Aorta (tissue), 5 donors: Measurements from ENCODE around the gene OSBPL8. TPM values are rescaled to one million over a fixed set of nuclear protein-coding genes. Genes with fewer than 3 reads are reported as not detected.

Experiments used
- ATAC-seq: fragments of 200-7000 bp; cut with Tn5 transposase; one replicate; pipeline ENCODE4 v1.9.1; 2022; ENCODE audit warnings: moderate library complexity; ENCODE audit not compliant: low FRiP score
- DNase-seq, 2 donors: peaks; one replicate each; pipeline ENCODE4 v3.0.0-alpha.2; 2020
- H3K27ac ChIP-seq, 2 donors: one replicate each; pipeline ENCODE4 v1.5.1; 2013; ENCODE audit warnings: low read length in 2 of 2, mild to moderate bottlenecking in 2 of 2, moderate library complexity in 2 of 2, control low read depth in 1 of 2, inconsistent platforms in 1 of 2, low read depth in 1 of 2
- H3K27me3 ChIP-seq, 2 donors: one replicate each; pipeline ENCODE4 v1.6.1; 2013; ENCODE audit warnings: control low read depth in 1 of 2, low read length in 1 of 2, mild to moderate bottlenecking in 1 of 2, moderate library complexity in 1 of 2; ENCODE audit not compliant: insufficient read depth in 2 of 2, control insufficient read depth in 1 of 2
- H3K36me3 ChIP-seq, 2 donors: one replicate each; pipeline ENCODE4 v1.6.1; 2013; ENCODE audit warnings: control low read depth in 1 of 2, low read length in 1 of 2, mild to moderate bottlenecking in 1 of 2; ENCODE audit not compliant: insufficient read depth in 2 of 2, control insufficient read depth in 1 of 2
- H3K4me1 ChIP-seq, 2 donors: one replicate each; pipeline ENCODE4 v1.6.1; 2013; ENCODE audit warnings: low read length in 2 of 2, control low read depth in 1 of 2, mild to moderate bottlenecking in 1 of 2, moderate library complexity in 1 of 2; ENCODE audit not compliant: insufficient read depth in 2 of 2, control insufficient read depth in 1 of 2
- H3K4me3 ChIP-seq, 2 donors: one replicate each; pipeline ENCODE4 v1.5.1; 2013; ENCODE audit warnings: low read length in 2 of 2, control low read depth in 1 of 2, mild to moderate bottlenecking in 1 of 2
- H3K9me3 ChIP-seq: one replicate; pipeline ENCODE4 v1.6.1; 2013; ENCODE audit warnings: mild to moderate bottlenecking, low read length; ENCODE audit not compliant: control insufficient read depth
- WGBS, 2 donors: extraction: QIAGEN DNeasy Blood & Tissue Kit; methylation state at CpG; one replicate each; pipeline ENCODE4 v1.1.7; 2013; 5-methylcytosine and 5-hydroxymethylcytosine counted together
- intact Hi-C, 2 donors: fragments of 100-400 bp; cut with DNase I; formaldehyde crosslinking; loops; one replicate each; pipeline versions ENCODE4 v1.14.2 to v1.15.0; 2022
- polyA plus RNA-seq, 2 donors: library from polyadenylated mRNA; stranded (reverse); fragments of 200-250 nt; gene quantifications; one replicate each; pipeline ENCODE4 v1.2.3, GENCODE V29; 2013
- total RNA-seq, 2 donors: library from RNA; stranded (reverse); fragmentation: NEBNext Ultra II Directional; extraction: Animal tissue kit (Norgen Biotek cat#: 25700); gene quantifications; one replicate each; pipeline ENCODE4 v1.2.1, GENCODE V29; 2021
- donor health status: healthy with polysubstance abuse.
- donor health status: Bipolar disorder and iron deficiency.
- donor health status: DM: no; HTN: no; CAD: no.
- donor health status: DM: no; HTN: no; CAD: no.
- donor health status: DM: yes; HTN: yes; CAD: no.

OSBPL8 gene
- total and polyA plus RNA-seq, 4 donors = 16.8 to 100 (median 47.6) TPM

- Histone ChIP-seq H3K27ac (peak overlapping the region; percentile 8 to 84), H3K4me1 (no peaks in the 10 kb centered on the region), H3K27me3 (no peaks in the 10 kb centered on the region), H3K9me3 (no peaks in the 10 kb centered on the region), H3K36me3 (no peaks in the 10 kb centered on the region), H3K4me3 (peak overlapping the region; percentile 68 to 94)
- intact Hi-C loops = no loop called here
- ATAC-seq (no peak), DNase-seq (no peak)
- WGBS, 2 donors = 16 to 21% methylated on average over 8 of the region's 8 CpGs
These were observed 518 bp upstream of the OSBPL8 start for GRCh38 chr12:76560086-76560491.

- H3K4me3 ChIP-seq = peak overlapping the region; percentile 57 to 94
- no peaks in the 10 kb centered on the region for H3K27me3 ChIP-seq
- no peaks in the 10 kb centered on the region for H3K9me3 ChIP-seq
- peak; percentile 76 to 79 for DNase-seq
- H3K36me3 ChIP-seq = no peaks in the 10 kb centered on the region
- intact Hi-C loops = loop anchor here in 1 of 2 donors (10.0 kb wide), 2 partner anchors 214 to 474 kb away; partner anchors contain the start of genes BBS10 and NAP1L1
- peak; percentile 79 for ATAC-seq
- WGBS, 2 donors = 0 to 1% methylated on average over 33 of the region's 33 CpGs
- H3K27ac ChIP-seq = peak overlapping the region; percentile 7 to 54
- no peaks in the 10 kb centered on the region for H3K4me1 ChIP-seq
These were observed 729 bp downstream of the OSBPL8 start for GRCh38 chr12:76558684-76559399.

- intact Hi-C loops = loop anchor here in 1 of 2 donors (10.0 kb wide), 2 partner anchors 212 to 472 kb away; partner anchors contain the start of genes BBS10 and NAP1L1
- WGBS, 2 donors = 94 to 95% methylated on average over 4 of the region's 4 CpGs
These were observed 3.2 kb downstream of the OSBPL8 start for GRCh38 chr12:76556368-76556767.

GRCh38 chr12:76555797-76556196 is 3.8 kb downstream of the OSBPL8 start:
- WGBS, 2 donors = 92 to 93% methylated on average over 2 of the region's 2 CpGs
- intact Hi-C loops = loop anchor here in 1 of 2 donors (10.0 kb wide), 2 partner anchors 211 to 471 kb away; partner anchors contain the start of genes BBS10 and NAP1L1

More at GRCh38 chr12:76556368-76556767, 3.2 kb downstream of the OSBPL8 start:
- DNase-seq = no peak
- Histone ChIP-seq H3K36me3 (no peaks in the 10 kb centered on the region), H3K27me3 (no peaks in the 10 kb centered on the region), H3K9me3 (no peaks in the 10 kb centered on the region), H3K4me3 (no peak overlapping the region), H3K4me1 (no peaks in the 10 kb centered on the region), H3K27ac (no peak overlapping the region)
- no peak for ATAC-seq

GRCh38 chr12:76555231-76555767 is 4.3 kb downstream of the OSBPL8 start:
- H3K4me3 ChIP-seq = no peak overlapping the region
- no peak overlapping the region for H3K27ac ChIP-seq
- no peak for DNase-seq
- H3K36me3 ChIP-seq = no peaks in the 10 kb centered on the region
- H3K27me3 ChIP-seq = no peaks in the 10 kb centered on the region
- no peaks in the 10 kb centered on the region for H3K9me3 ChIP-seq
- intact Hi-C loops = loop anchor here in 1 of 2 donors (10.0 kb wide), 2 partner anchors 210 to 470 kb away; partner anchors contain the start of genes BBS10 and NAP1L1
- ATAC-seq = no peak
- 87% methylated on average over 7 of the region's 7 CpGs for WGBS, 2 donors
- no peaks in the 10 kb centered on the region for H3K4me1 ChIP-seq

More at GRCh38 chr12:76555797-76556196, 3.8 kb downstream of the OSBPL8 start:
- Histone ChIP-seq H3K36me3 (no peaks in the 10 kb centered on the region), H3K4me3 (no peak overlapping the region), H3K9me3 (no peaks in the 10 kb centered on the region), H3K27me3 (no peaks in the 10 kb centered on the region), H3K27ac (no peak overlapping the region), H3K4me1 (no peaks in the 10 kb centered on the region)
- DNase-seq (no peak), ATAC-seq (no peak)

GRCh38 chr12:76554405-76555230 is 5.0 kb downstream of the OSBPL8 start:
- Histone ChIP-seq H3K4me1 (no peaks in the 10 kb centered on the region), H3K27me3 (no peaks in the 10 kb centered on the region), H3K36me3 (no peaks in the 10 kb centered on the region), H3K27ac (no peak overlapping the region), H3K4me3 (no peak overlapping the region), H3K9me3 (no peaks in the 10 kb centered on the region)
- DNase-seq (no peak), ATAC-seq (no peak)
- 95 to 96% methylated on average over 2 of the region's 2 CpGs for WGBS, 2 donors
- intact Hi-C loops = loop anchor here in 1 of 2 donors (5.0 to 10.0 kb wide), 3 partner anchors 82 to 470 kb away; partner anchors contain the start of genes BBS10 and NAP1L1

- H3K9me3 ChIP-seq = no peaks in the 10 kb centered on the region
- intact Hi-C loops = loop anchor here in 1 of 2 donors (5.0 to 10.0 kb wide), 3 partner anchors 80 to 468 kb away; partner anchors contain the start of genes BBS10 and NAP1L1
- ATAC-seq (no peak), DNase-seq (no peak)
- H3K27me3 ChIP-seq = no peaks in the 10 kb centered on the region
- H3K36me3 ChIP-seq = no peaks in the 10 kb centered on the region
- peaks cover 0 to 3% of the 10 kb centered on the region in 2 donors for H3K4me1 ChIP-seq
- 91 to 95% methylated on average over 3 of the region's 3 CpGs for WGBS, 2 donors
- H3K27ac ChIP-seq = no peak overlapping the region
- no peak overlapping the region for H3K4me3 ChIP-seq
These were observed 7.1 kb downstream of the OSBPL8 start for GRCh38 chr12:76552343-76552938.

GRCh38 chr12:76551482-76551888 is 8.1 kb downstream of the OSBPL8 start:
- intact Hi-C loops = loop anchor here in 1 of 2 donors (5.0 to 10.0 kb wide), 3 partner anchors 79 to 467 kb away; partner anchors contain the start of genes BBS10 and NAP1L1
- no peak overlapping the region for H3K4me3 ChIP-seq
- ATAC-seq = no peak
- no peak overlapping the region for H3K27ac ChIP-seq
- no peaks in the 10 kb centered on the region for H3K9me3 ChIP-seq
- H3K4me1 ChIP-seq = peaks cover 0 to 3% of the 10 kb centered on the region in 2 donors
- WGBS, 2 donors = 91 to 94% methylated on average over 5 of the region's 5 CpGs
- H3K36me3 ChIP-seq = no peaks in the 10 kb centered on the region
- H3K27me3 ChIP-seq = no peaks in the 10 kb centered on the region
- DNase-seq = no peak
